SH-SY5Y (cell line): ENCODE measurements around the gene PTPRM.

Experiments used
- GATA2 ChIP-seq: IDR thresholded peaks from 2 replicates; pipeline ENCODE4 v1.6.1; 2011; ENCODE audit warnings: mild to moderate bottlenecking, low read depth, low read length
- GATA3 ChIP-seq: IDR thresholded peaks from 2 replicates; pipeline ENCODE4 v1.6.1; 2011; ENCODE audit warnings: low read depth, mild to moderate bottlenecking, low read length, moderate library complexity

DNA sequence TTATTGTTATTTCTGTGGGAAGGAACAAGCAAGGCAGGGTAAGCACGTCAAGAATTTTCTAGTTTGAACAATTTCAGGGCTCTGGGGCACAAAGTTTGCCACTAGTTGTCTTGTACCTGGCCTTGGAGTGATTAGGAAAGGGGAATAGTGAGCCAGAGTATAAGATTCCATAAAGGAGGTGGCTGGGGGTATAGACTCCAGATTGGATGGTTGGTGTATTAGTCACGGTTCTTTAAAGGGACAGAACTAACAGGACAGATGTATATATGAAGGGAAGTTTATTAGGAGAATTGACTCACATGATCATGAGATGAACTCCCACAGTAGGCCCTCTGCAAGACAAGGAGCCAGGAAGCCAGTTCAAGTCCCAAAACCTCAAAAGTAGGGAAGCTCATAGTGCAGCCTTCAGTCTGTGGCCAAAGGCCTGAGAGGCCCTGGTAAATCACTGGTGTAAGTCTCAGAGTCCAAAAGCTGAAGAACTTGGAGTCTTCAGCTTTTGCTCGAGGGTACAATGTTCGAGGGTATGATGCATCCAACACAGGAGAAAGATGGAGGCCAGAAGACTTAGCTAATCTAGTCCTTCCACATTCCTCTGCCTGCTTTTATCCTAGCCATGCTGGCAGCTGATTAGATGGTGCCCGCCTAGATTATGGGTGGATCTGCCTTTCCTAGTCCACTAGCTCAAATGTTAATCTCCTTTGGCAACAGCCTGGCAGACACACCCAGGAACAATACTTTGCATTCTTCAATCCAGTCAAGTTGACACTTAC, 31.5 kb upstream of the PTPRM start:
- TF ChIP-seq GATA2 (no peak), GATA3 (no peak)
